ENCODE data around the gene TSPAN5.

TSPAN5 gene

GRCh38 chr4:98504091-98504490 lies 154.3 kb downstream of the TSPAN5 start:
- no peak for DNase-seq (ENCODE audit: low spot score)
- in situ Hi-C loops (cut with MboI; ENCODE audit: low pct_unique_long_range_greater_than_20kb, low sequenced_read_pairs, unreplicated experiment), result no loop called here
- TF ChIP-seq CTCF (IDR thresholded peaks at IDR 0.05; ENCODE audit: extremely low read depth, insufficient read depth, missing control alignments), result no peak

GRCh38 chr4:98503676-98504075 lies 154.7 kb downstream of the TSPAN5 start:
- in situ Hi-C loops (cut with MboI; ENCODE audit: low pct_unique_long_range_greater_than_20kb, low sequenced_read_pairs, unreplicated experiment), result no loop called here
- TF ChIP-seq CTCF (IDR thresholded peaks at IDR 0.05; ENCODE audit: extremely low read depth, insufficient read depth, missing control alignments), result no peak
- DNase-seq (ENCODE audit: low spot score), result no peak

- no peak for TF ChIP-seq CTCF (IDR thresholded peaks at IDR 0.05; ENCODE audit: extremely low read depth, insufficient read depth, missing control alignments)
- in situ Hi-C loops (cut with MboI; ENCODE audit: low pct_unique_long_range_greater_than_20kb, low sequenced_read_pairs, unreplicated experiment), result no loop called here
- no peak for DNase-seq (ENCODE audit: low spot score)
Observed at GRCh38 chr4:98502624-98503023, 155.8 kb downstream of the TSPAN5 start.

- no peak for DNase-seq (ENCODE audit: low spot score)
- in situ Hi-C loops (cut with MboI; ENCODE audit: low pct_unique_long_range_greater_than_20kb, low sequenced_read_pairs, unreplicated experiment), result no loop called here
- no peak for TF ChIP-seq CTCF (IDR thresholded peaks at IDR 0.05; ENCODE audit: extremely low read depth, insufficient read depth, missing control alignments)
Observed at GRCh38 chr4:98502031-98502430, 156.4 kb downstream of the TSPAN5 start.

GRCh38 chr4:98501383-98501782 lies 157.0 kb downstream of the TSPAN5 start:
- TF ChIP-seq CTCF (IDR thresholded peaks at IDR 0.05; ENCODE audit: extremely low read depth, insufficient read depth, missing control alignments), result no peak
- in situ Hi-C loops (cut with MboI; ENCODE audit: low pct_unique_long_range_greater_than_20kb, low sequenced_read_pairs, unreplicated experiment), result no loop called here
- no peak for DNase-seq (ENCODE audit: low spot score)

- in situ Hi-C loops (cut with MboI; ENCODE audit: low pct_unique_long_range_greater_than_20kb, low sequenced_read_pairs, unreplicated experiment), result no loop called here
Observed at GRCh38 chr4:98498774-98499173, 159.6 kb downstream of the TSPAN5 start.

More at GRCh38 chr4:98498774-98499173, 159.6 kb downstream of the TSPAN5 start:
- no peak for TF ChIP-seq CTCF (IDR thresholded peaks at IDR 0.05; ENCODE audit: extremely low read depth, insufficient read depth, missing control alignments)
- no peak for DNase-seq (ENCODE audit: low spot score)
